HG03108 (cell line): ENCODE data around the gene PNPLA3.

Experiments used
- ATAC-seq: cut with Tn5 transposase; IDR thresholded peaks from one replicate; pipeline ENCODE4 v1.9.1; 2021; ENCODE audit warnings: moderate library complexity; ENCODE audit not compliant: unreplicated experiment

PNPLA3 gene

DNA sequence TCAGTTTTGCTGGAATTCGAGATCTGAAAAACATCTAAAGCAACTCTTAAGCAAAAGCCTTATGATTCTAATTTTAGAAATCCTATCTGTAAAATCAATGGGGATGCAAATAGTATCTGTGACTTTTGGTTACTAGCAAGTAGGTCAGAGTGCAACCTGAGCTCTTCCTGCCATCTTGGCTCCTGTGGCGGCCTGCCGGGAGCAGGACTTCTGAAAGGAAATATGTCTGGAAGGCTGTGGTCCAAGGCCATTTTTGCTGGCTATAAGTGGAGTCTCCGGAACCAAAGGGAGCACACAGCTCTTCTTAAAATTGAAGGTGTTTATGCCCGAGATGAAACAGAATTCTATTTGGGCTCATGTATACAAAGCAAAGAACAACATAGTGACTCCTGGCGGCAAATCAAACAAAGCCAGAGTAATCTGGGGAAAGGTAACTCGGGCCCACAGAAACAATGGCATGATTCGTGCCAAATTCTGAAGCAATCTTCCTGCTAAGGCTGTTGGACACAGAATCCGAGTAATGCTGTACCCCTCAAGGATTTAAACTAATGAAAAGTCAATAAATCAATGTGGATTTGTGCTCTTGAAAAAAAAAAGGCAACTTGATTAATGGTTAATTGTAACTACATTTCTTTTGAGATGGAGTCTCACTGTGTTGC lies 33.3 kb downstream of the PNPLA3 start:
- ATAC-seq, result no peak

- no peak for ATAC-seq
These were observed 34.3 kb downstream of the PNPLA3 start for GRCh38 chr22:43957871-43958270.

GRCh38 chr22:43964314-43964857 lies 40.8 kb downstream of the PNPLA3 start:
- ATAC-seq, result no peak

DNA sequence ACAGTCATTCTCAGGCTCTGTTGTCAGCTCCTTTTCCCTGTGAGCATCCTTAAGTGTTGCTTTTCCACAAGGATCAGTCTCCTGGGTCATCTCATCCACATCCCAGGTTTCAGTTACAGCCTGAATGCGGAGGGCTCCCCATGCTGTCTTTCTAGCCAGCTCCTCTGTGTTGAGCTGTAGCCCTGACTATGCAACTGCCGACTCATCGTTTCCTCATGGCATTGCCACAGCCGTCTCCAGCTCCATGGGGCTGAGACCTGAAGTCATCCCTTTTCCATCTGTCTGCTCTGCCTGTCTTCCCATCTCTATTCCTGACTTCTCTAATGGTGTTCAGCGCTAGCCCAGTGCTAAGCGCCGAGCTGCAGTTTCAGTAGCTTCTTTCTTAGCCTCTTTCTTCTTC lies 43.5 kb downstream of the PNPLA3 start:
- ATAC-seq, result no peak

DNA sequence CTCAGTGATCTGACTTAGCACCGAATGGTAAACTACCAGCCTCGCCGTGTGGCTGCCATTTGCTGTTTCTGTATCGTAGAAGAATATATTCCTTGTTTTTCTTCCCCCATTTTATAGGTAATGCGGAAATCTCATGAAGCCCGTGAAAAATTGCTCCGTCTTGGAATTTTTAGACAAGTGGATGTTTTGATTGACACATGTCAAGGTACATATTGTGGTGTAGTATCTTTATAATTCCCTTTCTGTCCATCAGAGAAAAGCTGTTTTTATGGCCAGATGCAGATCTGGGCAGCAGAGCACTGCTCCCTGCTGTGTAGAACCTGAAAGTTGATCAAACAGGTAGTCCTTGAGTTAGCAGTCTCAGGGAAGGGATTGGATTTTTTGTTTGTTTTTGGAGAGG lies 45.0 kb downstream of the PNPLA3 start:
- ATAC-seq, result no peak

GRCh38 chr22:43969021-43969878 lies 45.6 kb downstream of the PNPLA3 start:
- no peak for ATAC-seq

GRCh38 chr22:43969989-43970755 lies 46.6 kb downstream of the PNPLA3 start:
- ATAC-seq, result no peak

- no peak for ATAC-seq
These were observed 47.5 kb downstream of the PNPLA3 start for GRCh38 chr22:43971112-43971511.

DNA sequence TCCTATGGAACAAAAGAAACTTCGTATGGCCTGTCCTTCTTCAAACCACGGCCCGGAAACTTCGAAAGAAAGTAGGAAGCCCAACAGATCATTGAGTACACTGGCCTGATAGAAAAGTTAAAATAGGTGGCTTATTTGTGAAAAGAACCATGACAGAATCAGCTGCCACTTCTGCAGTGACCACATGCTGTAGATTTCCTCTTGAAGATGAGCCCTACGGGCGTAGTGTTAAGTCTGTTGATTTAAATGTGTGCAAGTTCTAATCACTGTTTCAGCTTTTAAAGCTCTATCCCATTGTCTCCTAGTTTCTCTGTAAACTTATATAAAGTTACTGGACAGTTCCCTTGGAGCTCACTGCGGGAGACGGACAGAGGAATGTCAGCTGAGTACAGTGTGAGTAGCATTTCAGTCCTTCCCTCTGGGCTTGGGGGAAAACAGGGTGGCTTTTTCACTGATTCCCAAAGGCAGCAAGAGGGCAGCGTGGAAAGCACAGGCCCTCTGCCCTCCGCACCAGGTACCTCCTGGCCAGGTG lies 49.4 kb downstream of the PNPLA3 start:
- no peak for ATAC-seq

- ATAC-seq, result no peak
These were observed 50.5 kb downstream of the PNPLA3 start for GRCh38 chr22:43974028-43974545.

DNA sequence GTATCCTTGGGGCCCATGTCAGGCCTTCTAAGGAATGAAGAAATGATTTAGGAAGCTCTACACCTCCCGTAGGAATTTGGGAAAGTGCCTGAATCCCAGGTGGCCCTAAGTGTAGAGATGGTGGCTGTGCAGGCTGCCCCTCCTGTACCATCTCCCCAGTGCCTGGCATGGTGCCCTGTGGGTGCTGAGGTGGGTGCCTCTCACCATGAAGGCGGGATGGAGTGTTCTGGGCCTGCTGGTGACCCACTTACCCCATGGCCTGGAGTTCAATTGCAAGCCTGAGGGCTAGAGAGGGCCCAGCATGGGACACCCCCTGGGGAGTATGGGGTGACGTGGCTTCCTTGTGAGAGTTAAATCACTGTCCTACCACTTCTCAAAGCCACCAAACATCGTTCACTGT lies 51.4 kb downstream of the PNPLA3 start:
- no peak for ATAC-seq

GRCh38 chr22:43976861-43977795 lies 53.5 kb downstream of the PNPLA3 start:
- no peak for ATAC-seq

GRCh38 chr22:43978558-43978957 lies 55.0 kb downstream of the PNPLA3 start:
- no peak for ATAC-seq

- no peak for ATAC-seq
These were observed 57.0 kb downstream of the PNPLA3 start for GRCh38 chr22:43980579-43980978.

GRCh38 chr22:43980996-43981395 lies 57.4 kb downstream of the PNPLA3 start:
- no peak for ATAC-seq

- ATAC-seq, result no peak
These were observed 60.2 kb downstream of the PNPLA3 start for GRCh38 chr22:43983808-43984207.

DNA sequence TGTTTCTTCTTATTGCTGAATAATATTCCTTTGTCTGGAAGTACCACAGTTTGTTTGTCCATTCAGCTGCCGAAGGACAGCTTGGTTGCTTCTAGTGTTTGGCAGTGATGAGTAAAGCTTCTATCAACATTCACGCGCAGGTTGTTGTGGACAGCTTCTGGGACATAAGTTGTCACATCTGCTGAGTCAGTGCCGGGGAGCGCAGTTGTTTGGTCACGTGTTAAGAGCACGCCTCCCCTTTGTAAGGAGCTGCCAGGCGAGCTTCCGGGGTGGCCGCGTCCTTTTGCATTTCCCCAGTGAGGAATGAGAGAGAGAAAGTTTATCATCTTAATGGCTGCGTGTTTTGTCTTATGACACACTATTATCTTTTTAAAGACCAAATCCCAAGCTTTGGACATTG lies 61.9 kb downstream of the PNPLA3 start:
- ATAC-seq, result no peak

- no peak for ATAC-seq
These were observed 64.7 kb downstream of the PNPLA3 start for GRCh38 chr22:43988116-43988820.

GRCh38 chr22:43988960-43989359 lies 65.4 kb downstream of the PNPLA3 start:
- ATAC-seq, result no peak
